ENCODE results near the gene BRMS1. TPM values are rescaled to one million over a fixed set of nuclear protein-coding genes. Genes with fewer than 3 reads are reported as not detected.

BRMS1 gene
- total and polyA plus RNA-seq, 10 of the 15 experiments (the other 5 are each of a cell fraction or from before 2014, with no cell fraction given) = 2.1 to 85.3 (median 48.5) TPM

DNA sequence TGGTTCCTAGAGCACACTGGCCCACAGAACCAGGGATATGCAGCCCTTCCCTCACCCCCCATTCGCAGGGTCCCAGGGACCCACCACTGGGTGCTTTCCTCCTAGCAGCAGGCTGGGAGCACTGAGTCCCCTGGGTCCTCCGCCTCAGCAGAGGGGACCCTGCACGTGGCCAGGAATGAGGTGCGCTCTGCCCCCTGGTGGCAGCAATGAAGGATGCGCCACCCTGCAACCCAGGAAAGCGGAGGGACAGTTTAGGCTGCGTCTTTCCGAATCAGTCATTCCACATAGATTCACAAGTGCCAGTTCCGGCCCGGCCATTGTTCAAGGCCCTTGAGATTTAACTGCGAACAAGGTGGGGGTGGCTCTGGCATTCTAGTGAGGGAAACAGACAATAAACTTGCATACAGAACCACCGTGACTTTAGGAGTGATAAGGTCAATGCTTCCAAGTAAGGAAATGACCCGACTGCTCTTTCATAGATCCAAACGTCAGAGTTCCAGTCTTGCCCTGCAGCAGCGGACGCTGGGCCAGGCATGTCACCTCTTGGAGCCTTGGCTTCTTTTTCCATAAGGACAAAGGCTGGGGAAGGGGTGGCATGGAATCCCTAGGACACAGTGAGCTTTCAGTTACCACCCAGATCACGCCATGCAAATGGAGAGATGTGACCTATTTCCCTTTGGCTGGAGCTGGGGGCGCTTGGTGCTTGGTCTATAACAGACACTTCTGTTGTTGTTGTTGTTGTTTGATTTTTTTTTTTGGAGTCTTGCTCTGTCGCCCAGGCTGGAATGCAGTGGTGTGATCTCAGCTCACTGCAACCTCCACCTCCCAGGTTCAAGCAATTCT lies 16.4 kb downstream of the BRMS1 start (continued):
- no peak for TF ChIP-seq SKIL (IDR thresholded peaks at IDR 0.05; ENCODE audit: low read depth, poor library complexity, severe bottlenecking)
- peak; percentile 82 for TF ChIP-seq YY1 (IDR thresholded peaks at IDR 0.05; ENCODE audit: low read depth, low read length)
- TF ChIP-seq ZBTB4 (CRISPR knock-in tag; IDR thresholded peaks at IDR 0.05) = no peak
- no peak for TF ChIP-seq RB1 (IDR thresholded peaks at IDR 0.05; ENCODE audit: borderline replicate concordance)
- TF ChIP-seq, protein P1, sequence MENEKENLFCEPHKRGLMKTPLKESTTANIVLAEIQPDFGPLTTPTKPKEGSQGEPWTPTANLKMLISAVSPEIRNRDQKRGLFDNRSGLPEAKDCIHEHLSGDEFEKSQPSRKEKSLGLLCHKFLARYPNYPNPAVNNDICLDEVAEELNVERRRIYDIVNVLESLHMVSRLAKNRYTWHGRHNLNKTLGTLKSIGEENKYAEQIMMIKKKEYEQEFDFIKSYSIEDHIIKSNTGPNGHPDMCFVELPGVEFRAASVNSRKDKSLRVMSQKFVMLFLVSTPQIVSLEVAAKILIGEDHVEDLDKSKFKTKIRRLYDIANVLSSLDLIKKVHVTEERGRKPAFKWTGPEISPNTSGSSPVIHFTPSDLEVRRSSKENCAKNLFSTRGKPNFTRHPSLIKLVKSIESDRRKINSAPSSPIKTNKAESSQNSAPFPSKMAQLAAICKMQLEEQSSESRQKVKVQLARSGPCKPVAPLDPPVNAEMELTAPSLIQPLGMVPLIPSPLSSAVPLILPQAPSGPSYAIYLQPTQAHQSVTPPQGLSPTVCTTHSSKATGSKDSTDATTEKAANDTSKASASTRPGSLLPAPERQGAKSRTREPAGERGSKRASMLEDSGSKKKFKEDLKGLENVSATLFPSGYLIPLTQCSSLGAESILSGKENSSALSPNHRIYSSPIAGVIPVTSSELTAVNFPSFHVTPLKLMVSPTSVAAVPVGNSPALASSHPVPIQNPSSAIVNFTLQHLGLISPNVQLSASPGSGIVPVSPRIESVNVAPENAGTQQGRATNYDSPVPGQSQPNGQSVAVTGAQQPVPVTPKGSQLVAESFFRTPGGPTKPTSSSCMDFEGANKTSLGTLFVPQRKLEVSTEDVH (IDR thresholded peaks at IDR 0.05; ENCODE audit: low read depth, partially characterized antibody) = no peak
- TF ChIP-seq REST (IDR thresholded peaks at IDR 0.05; ENCODE audit: low read depth, low read length) = no peak
- TF ChIP-seq, protein P2, sequence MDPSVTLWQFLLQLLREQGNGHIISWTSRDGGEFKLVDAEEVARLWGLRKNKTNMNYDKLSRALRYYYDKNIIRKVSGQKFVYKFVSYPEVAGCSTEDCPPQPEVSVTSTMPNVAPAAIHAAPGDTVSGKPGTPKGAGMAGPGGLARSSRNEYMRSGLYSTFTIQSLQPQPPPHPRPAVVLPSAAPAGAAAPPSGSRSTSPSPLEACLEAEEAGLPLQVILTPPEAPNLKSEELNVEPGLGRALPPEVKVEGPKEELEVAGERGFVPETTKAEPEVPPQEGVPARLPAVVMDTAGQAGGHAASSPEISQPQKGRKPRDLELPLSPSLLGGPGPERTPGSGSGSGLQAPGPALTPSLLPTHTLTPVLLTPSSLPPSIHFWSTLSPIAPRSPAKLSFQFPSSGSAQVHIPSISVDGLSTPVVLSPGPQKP (IDR thresholded peaks at IDR 0.05; ENCODE audit: low read depth, low read length) = no peak
- TF ChIP-seq POLR2AphosphoS5 (IDR thresholded peaks at IDR 0.05; ENCODE audit: low read length) = no peak
- no peak for TF ChIP-seq CREB1 (IDR thresholded peaks at IDR 0.05; ENCODE audit: low read depth)
- TF ChIP-seq GABPA (IDR thresholded peaks at IDR 0.05; ENCODE audit: low read depth) = no peak
- TF ChIP-seq SP1 (IDR thresholded peaks at IDR 0.05; ENCODE audit: low read depth, low read length) = no peak
- TF ChIP-seq IRF3 (IDR thresholded peaks at IDR 0.05) = no peak
- TF ChIP-seq STAT3 (IDR thresholded peaks at IDR 0.05; ENCODE audit: low read depth, low read length) = no peak
- TF ChIP-seq IKZF2 (IDR thresholded peaks at IDR 0.05) = peak in 1 of 2 experiments; percentile 44; a peak in 2 of 4 replicates

Data from GM12878 (cell line).